ENCODE data around the gene REXO5.
"Not testable (repeated sequence)": the region's sequence is repeated elsewhere in the genome, so short reads cannot be mapped to it uniquely, and the experiment has no call there.

The REXO5 gene

DNA sequence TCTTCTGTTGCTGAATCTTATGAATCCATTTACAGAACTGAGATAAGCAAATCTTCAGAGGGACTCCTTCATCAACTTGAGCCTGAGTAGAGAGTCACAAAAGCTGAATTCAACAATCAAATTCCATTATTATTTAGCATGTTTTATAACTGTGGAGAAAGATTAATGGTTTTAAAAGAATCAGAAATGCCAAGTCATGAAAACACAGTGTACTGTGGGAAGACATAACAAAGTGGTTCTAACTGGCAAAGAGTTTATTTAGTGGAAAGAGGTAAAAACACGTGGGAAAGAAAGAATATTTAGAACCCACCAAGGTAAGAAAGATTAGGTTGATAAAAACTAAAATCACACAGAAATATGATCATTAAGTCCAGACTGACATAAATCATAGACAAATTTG is 5.0 kb upstream of the REXO5 start:
- Histone ChIP-seq H3K36me3 (ENCODE audit: control insufficient read depth in 2 of 2, insufficient read depth in 2 of 2, low read length in 2 of 2) (peaks cover 4 to 7% of the 10 kb centered on the region in 2 donors), H3K4me3 (ENCODE audit: low read length in 2 of 2) (no peak overlapping the region), H3K27ac (ENCODE audit: low read length) (no peak overlapping the region), H3K27me3 (ENCODE audit: control insufficient read depth in 1 of 2, insufficient read depth in 2 of 2, low read length in 2 of 2) (no peaks in the 10 kb centered on the region), H3K9me3 (ENCODE audit: control insufficient read depth in 2 of 2, low read length in 2 of 2) (no peaks in the 10 kb centered on the region), H3K9ac (ENCODE audit: low read length in 2 of 2) (no peak overlapping the region), H3K4me1 (ENCODE audit: control insufficient read depth, insufficient read depth, low read length) (no peaks in the 10 kb centered on the region)

DNA sequence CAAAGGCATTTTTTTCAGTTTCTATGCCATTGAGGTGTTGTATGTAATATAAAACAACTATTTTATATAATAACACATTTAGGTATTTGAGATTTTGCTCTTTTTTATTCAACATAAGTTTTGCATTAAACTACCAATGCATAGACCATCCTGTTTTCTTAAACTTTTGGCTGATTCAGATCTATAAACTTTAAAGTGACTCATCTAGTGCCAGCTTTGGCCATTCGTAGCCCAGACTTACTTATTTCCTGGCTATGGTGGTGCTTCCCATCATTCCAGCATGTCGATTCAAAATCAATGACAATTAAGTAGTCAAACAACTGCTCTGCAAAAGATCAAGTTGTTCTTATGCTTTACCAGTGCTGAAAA is 3.2 kb upstream of the REXO5 start:
- Histone ChIP-seq H3K27me3 (ENCODE audit: control insufficient read depth in 1 of 2, insufficient read depth in 2 of 2, low read length in 2 of 2) (no peaks in the 10 kb centered on the region), H3K4me1 (ENCODE audit: control insufficient read depth, insufficient read depth, low read length) (peaks cover 8% of the 10 kb centered on the region), H3K27ac (ENCODE audit: low read length) (no peak overlapping the region), H3K36me3 (ENCODE audit: control insufficient read depth in 2 of 2, insufficient read depth in 2 of 2, low read length in 2 of 2) (peaks cover 0 to 4% of the 10 kb centered on the region in 2 donors), H3K4me3 (ENCODE audit: low read length in 2 of 2) (no peak overlapping the region), H3K9me3 (ENCODE audit: control insufficient read depth in 2 of 2, low read length in 2 of 2) (no peaks in the 10 kb centered on the region), H3K9ac (ENCODE audit: low read length in 2 of 2) (no peak overlapping the region)

DNA sequence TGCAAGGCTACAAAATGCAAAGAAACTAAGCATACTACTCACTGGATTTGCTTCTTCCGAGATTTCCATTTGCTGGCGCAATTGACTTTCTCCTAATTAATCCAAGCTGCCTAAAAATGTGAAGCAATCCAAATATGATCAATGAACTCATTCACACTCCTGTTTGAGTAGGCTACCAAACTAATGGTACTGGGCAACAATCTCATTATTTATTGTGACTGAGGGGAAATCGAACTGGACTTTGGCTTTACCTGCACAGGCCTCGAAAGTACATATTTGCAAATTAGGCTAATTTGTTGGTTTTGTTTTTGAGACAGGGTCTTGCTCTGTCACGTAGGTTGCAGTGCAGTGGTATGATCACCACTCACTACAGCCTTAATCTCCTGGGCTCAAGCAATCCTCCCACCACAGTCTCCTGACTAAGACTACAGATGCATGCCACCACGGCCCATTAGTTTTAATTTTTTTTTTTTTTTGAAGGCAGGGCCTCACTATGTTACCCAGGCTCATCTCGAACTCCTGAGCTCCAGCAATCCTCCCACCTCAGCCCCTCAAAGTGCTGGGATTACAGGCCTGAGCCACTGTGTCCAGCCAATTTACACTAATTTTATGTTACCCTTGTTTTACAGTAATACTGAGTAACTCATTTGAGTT is 2.6 kb upstream of the REXO5 start:
- Histone ChIP-seq H3K27ac (ENCODE audit: low read length) (no peak overlapping the region), H3K27me3 (ENCODE audit: control insufficient read depth in 1 of 2, insufficient read depth in 2 of 2, low read length in 2 of 2) (no peaks in the 10 kb centered on the region), H3K36me3 (ENCODE audit: control insufficient read depth in 2 of 2, insufficient read depth in 2 of 2, low read length in 2 of 2) (peaks cover 0 to 3% of the 10 kb centered on the region in 2 donors), H3K9me3 (ENCODE audit: control insufficient read depth in 2 of 2, low read length in 2 of 2) (no peaks in the 10 kb centered on the region), H3K4me3 (ENCODE audit: low read length in 2 of 2) (no peak overlapping the region), H3K9ac (ENCODE audit: low read length in 2 of 2) (no peak overlapping the region), H3K4me1 (ENCODE audit: control insufficient read depth, insufficient read depth, low read length) (peaks cover 8% of the 10 kb centered on the region)

DNA sequence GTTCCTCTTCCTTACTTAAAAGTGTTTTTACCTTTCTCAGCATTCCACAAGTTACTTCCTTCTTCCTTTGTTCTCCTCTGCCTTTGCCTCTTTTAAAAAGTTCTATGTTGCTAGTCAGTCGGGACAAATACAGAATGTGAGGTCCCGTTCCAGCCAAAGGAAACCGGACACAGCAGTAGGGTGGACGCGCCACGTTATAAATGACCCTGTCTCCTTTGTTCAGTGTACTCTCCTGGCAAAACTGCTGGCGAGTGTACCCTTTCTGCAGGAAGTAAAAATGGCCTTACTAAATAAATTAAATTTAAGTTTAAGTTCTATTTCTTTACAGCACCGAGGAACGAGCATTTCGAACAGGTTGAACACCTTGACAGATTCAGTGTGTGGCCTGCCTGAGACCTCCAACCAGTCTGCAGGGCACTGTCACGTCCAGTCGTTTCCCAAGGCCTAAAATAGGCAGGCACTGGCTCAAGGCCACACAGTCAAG is 601 bp upstream of the REXO5 start:
- not testable (repeated sequence) for H3K27me3 ChIP-seq (ENCODE audit: control insufficient read depth in 1 of 2, insufficient read depth in 2 of 2, low read length in 2 of 2); H3K9me3 ChIP-seq (ENCODE audit: control insufficient read depth in 2 of 2, low read length in 2 of 2); H3K36me3 ChIP-seq (ENCODE audit: control insufficient read depth in 2 of 2, insufficient read depth in 2 of 2, low read length in 2 of 2); H3K4me1 ChIP-seq (ENCODE audit: control insufficient read depth, insufficient read depth, low read length)
- peak overlapping the region; percentile 87 for H3K27ac ChIP-seq (ENCODE audit: low read length)
- peak overlapping the region; percentile 88 to 90 for H3K9ac ChIP-seq (ENCODE audit: low read length in 2 of 2)
- H3K4me3 ChIP-seq (ENCODE audit: low read length in 2 of 2), result peak overlapping the region; percentile 77 to 94

DNA sequence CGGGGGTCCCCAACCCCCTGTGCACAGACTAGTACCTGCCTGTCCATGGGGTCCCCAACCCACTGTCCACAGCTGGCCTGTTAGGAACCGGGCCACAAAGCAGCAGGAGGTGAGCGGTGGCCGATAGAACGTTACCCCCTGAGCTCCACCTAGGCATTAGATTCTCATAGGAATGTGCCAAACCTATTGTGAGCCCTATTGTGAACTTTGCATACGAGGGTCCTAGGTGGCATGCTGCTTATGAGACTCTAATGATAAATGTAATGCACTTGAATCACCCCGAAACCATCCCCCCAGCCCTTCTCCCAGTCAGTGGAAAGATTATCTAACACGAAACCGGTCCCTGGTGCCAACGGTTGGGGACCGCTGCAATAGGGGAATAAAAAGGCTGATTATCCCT is 1.5 kb downstream of the REXO5 start:
- Histone ChIP-seq H3K9ac (ENCODE audit: low read length in 2 of 2) (no peak overlapping the region), H3K4me1 (ENCODE audit: control insufficient read depth, insufficient read depth, low read length) (peaks cover 8% of the 10 kb centered on the region), H3K36me3 (ENCODE audit: control insufficient read depth in 2 of 2, insufficient read depth in 2 of 2, low read length in 2 of 2) (no peaks in the 10 kb centered on the region), H3K4me3 (ENCODE audit: low read length in 2 of 2) (no peak overlapping the region), H3K9me3 (ENCODE audit: control insufficient read depth in 2 of 2, low read length in 2 of 2) (no peaks in the 10 kb centered on the region), H3K27me3 (ENCODE audit: control insufficient read depth in 1 of 2, insufficient read depth in 2 of 2, low read length in 2 of 2) (no peaks in the 10 kb centered on the region), H3K27ac (ENCODE audit: low read length) (no peak overlapping the region)

DNA sequence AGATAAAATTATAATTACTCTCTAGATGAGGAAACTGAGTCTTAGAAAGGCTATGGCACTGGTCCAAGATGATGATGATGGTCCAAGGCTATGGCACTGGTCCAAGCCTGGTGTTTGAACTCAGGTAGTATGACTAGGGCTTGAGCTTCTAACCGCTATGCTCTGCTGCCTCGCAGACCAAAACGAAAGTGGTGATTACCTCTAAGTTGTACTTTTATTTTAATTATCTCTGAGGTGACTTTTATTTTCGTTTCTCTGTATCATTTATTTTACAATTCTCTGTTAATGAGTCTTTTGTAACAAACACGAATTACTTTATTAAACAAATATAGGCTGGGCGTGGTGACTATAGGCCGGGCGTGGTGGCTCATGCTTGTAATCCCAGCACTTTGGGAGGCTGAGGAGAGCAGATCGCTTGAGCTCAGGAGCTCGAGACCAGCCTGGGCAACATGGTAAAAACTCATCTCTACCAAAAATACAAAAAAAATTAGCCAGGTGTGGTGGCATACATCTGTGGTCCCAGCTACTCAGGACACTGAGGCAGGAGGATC is 5.6 kb downstream of the REXO5 start:
- no peak overlapping the region for H3K4me3 ChIP-seq (ENCODE audit: low read length in 2 of 2)
- H3K4me1 ChIP-seq (ENCODE audit: control insufficient read depth, insufficient read depth, low read length), result peaks cover 5% of the 10 kb centered on the region
- H3K9me3 ChIP-seq (ENCODE audit: control insufficient read depth in 2 of 2, low read length in 2 of 2), result no peaks in the 10 kb centered on the region
- no peaks in the 10 kb centered on the region for H3K27me3 ChIP-seq (ENCODE audit: control insufficient read depth in 1 of 2, insufficient read depth in 2 of 2, low read length in 2 of 2)
- no peak overlapping the region for H3K27ac ChIP-seq (ENCODE audit: low read length)
- no peaks in the 10 kb centered on the region for H3K36me3 ChIP-seq (ENCODE audit: control insufficient read depth in 2 of 2, insufficient read depth in 2 of 2, low read length in 2 of 2)
- no peak overlapping the region for H3K9ac ChIP-seq (ENCODE audit: low read length in 2 of 2)

DNA sequence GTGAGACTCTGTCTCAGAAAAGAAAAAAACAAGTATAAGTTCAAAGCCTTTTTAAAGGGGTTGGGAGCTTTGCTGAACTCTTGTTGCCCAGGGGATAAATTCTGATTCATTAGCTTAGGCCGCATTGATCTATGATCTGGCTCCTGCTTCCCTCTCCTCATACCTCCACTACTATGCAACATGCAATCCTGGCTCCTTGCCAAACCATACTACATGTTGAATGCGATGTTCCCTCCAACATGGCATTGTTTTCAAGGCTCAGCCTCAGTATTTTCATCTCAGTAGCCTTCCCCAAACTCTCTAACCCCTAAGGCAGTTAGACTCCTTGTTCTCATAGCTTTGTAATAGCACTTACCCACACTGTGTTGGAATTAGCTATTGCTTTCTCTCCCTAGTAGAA is 6.2 kb downstream of the REXO5 start:
- H3K9ac ChIP-seq (ENCODE audit: low read length in 2 of 2), result no peak overlapping the region
- no peak overlapping the region for H3K4me3 ChIP-seq (ENCODE audit: low read length in 2 of 2)
- H3K27ac ChIP-seq (ENCODE audit: low read length), result no peak overlapping the region
- H3K9me3 ChIP-seq (ENCODE audit: control insufficient read depth in 2 of 2, low read length in 2 of 2), result no peaks in the 10 kb centered on the region
- H3K27me3 ChIP-seq (ENCODE audit: control insufficient read depth in 1 of 2, insufficient read depth in 2 of 2, low read length in 2 of 2), result no peaks in the 10 kb centered on the region
- H3K36me3 ChIP-seq (ENCODE audit: control insufficient read depth in 2 of 2, insufficient read depth in 2 of 2, low read length in 2 of 2), result no peaks in the 10 kb centered on the region
- no peaks in the 10 kb centered on the region for H3K4me1 ChIP-seq (ENCODE audit: control insufficient read depth, insufficient read depth, low read length)

DNA sequence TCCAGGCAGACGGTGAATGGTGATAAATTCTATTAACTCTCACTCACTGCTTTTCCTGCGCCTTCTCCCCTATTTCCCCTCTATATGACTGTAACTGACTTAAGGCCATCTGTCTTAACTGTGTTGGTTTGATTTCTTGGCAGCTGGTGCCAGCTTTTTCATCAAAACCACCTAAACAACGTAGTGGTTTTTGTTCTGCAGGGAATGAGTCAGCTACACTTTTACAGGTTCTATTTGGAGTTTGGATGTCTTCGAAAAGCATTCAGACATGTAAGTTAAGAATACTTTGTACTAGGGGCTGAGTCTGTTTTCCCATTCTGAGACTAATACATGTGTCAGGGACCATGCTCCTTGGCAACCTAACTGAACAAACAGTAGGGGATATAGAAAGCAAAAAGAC is 8.5 kb downstream of the REXO5 start:
- H3K36me3 ChIP-seq (ENCODE audit: control insufficient read depth in 2 of 2, insufficient read depth in 2 of 2, low read length in 2 of 2), result no peaks in the 10 kb centered on the region
- H3K4me3 ChIP-seq (ENCODE audit: low read length in 2 of 2), result no peak overlapping the region
- H3K9me3 ChIP-seq (ENCODE audit: control insufficient read depth in 2 of 2, low read length in 2 of 2), result no peaks in the 10 kb centered on the region
- H3K4me1 ChIP-seq (ENCODE audit: control insufficient read depth, insufficient read depth, low read length), result no peaks in the 10 kb centered on the region
- H3K27ac ChIP-seq (ENCODE audit: low read length), result no peak overlapping the region
- no peak overlapping the region for H3K9ac ChIP-seq (ENCODE audit: low read length in 2 of 2)
- H3K27me3 ChIP-seq (ENCODE audit: control insufficient read depth in 1 of 2, insufficient read depth in 2 of 2, low read length in 2 of 2), result no peaks in the 10 kb centered on the region

DNA sequence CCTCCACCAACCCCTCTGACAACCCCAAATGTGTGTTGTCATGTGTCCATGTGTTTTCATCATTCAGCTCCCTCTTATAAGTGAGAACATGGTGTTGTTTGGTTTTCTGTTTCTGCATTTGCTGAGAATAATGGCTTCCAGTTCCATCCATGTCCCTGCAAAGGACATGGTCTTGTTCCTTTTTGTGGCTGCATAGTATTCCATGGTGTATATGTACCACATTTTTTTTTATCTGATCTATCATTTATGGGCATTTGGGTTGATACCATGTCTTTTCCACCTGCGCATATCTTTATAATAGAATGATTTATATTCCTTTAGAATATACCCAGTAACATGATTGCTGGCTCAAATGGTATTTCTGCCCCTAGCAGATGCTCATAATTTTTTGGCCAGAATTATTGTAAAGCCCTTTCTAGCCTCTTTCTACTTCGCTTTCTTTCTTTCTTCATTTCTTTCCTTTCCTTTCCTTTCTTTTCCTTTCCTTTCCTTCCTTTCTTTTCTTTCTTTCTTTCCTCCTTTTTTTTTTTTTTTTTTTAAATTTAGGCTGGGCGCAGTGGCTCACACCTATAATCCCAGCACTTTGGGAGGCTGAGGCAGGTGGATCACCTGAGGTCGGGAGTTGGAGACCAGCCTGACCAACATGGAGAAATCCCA is 12.7 kb downstream of the REXO5 start:
- Histone ChIP-seq H3K9ac (ENCODE audit: low read length in 2 of 2) (no peak overlapping the region), H3K27me3 (ENCODE audit: control insufficient read depth in 1 of 2, insufficient read depth in 2 of 2, low read length in 2 of 2) (no peaks in the 10 kb centered on the region), H3K4me1 (ENCODE audit: control insufficient read depth, insufficient read depth, low read length) (no peaks in the 10 kb centered on the region), H3K4me3 (ENCODE audit: low read length in 2 of 2) (no peak overlapping the region), H3K9me3 (ENCODE audit: control insufficient read depth in 2 of 2, low read length in 2 of 2) (no peaks in the 10 kb centered on the region), H3K27ac (ENCODE audit: low read length) (no peak overlapping the region), H3K36me3 (ENCODE audit: control insufficient read depth in 2 of 2, insufficient read depth in 2 of 2, low read length in 2 of 2) (no peaks in the 10 kb centered on the region)

DNA sequence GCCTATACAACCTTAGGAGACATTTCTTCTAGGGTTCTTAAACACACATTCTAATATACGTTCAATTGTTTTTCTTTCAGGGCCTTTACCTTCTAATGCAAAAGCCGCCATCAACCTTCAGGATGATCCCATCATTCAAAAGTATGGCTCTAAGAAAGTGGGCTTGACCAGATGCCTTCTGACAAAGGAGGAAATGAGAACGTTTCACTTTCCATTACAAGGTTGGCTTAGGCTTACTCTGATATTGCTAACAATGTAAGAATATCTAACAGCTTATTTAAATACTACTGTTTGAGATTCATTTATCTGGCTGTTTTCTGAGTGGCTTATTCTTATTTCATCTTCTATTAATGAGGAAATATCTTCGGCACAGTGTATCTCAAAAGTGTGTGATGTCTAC is 15.4 kb downstream of the REXO5 start:
- H3K4me3 ChIP-seq (ENCODE audit: low read length in 2 of 2), result no peak overlapping the region
- no peaks in the 10 kb centered on the region for H3K27me3 ChIP-seq (ENCODE audit: control insufficient read depth in 1 of 2, insufficient read depth in 2 of 2, low read length in 2 of 2)
- no peak overlapping the region for H3K27ac ChIP-seq (ENCODE audit: low read length)
- H3K9me3 ChIP-seq (ENCODE audit: control insufficient read depth in 2 of 2, low read length in 2 of 2), result no peaks in the 10 kb centered on the region
- H3K9ac ChIP-seq (ENCODE audit: low read length in 2 of 2), result no peak overlapping the region
- peaks cover 0 to 4% of the 10 kb centered on the region in 2 donors for H3K36me3 ChIP-seq (ENCODE audit: control insufficient read depth in 2 of 2, insufficient read depth in 2 of 2, low read length in 2 of 2)
- no peaks in the 10 kb centered on the region for H3K4me1 ChIP-seq (ENCODE audit: control insufficient read depth, insufficient read depth, low read length)
